Fibroblast of skin of right biceps (primary cell): ENCODE data around the gene TESMIN.

Experiments
- DNase-seq: peaks from one replicate; pipeline ENCODE4 v3.0.0-alpha.2; 2013

Gene TESMIN

GRCh38 chr11:68658097-68658496, 93.2 kb downstream of the TESMIN start:
- no peak for DNase-seq
